GM18508 (cell line): Measurements from ENCODE around the gene FCF1.

Experiments
- ATAC-seq: cut with Tn5 transposase; IDR thresholded peaks from one replicate; pipeline ENCODE4 v1.9.1; 2021; ENCODE audit warnings: moderate number of reproducible peaks; ENCODE audit not compliant: insufficient read depth, unreplicated experiment

The FCF1 gene

GRCh38 chr14:74762917-74763802, 50.2 kb downstream of the FCF1 start, which contains the start of gene YLPM1:
Gene YLPM1 (plus strand): TSS chr14:74763316. CDS start chr14:74763490, 174 bp downstream.
- peak; percentile 91 for ATAC-seq

GRCh38 chr14:74763803-74764531, 51.0 kb downstream of the FCF1 start:
- ATAC-seq: no peak

GRCh38 chr14:74765721-74766120, 52.8 kb downstream of the FCF1 start:
- no peak for ATAC-seq

GRCh38 chr14:74771399-74771798, 58.5 kb downstream of the FCF1 start:
- ATAC-seq: no peak

GRCh38 chr14:74784634-74785033, 71.7 kb downstream of the FCF1 start:
- no peak for ATAC-seq

- ATAC-seq: no peak
Measured at GRCh38 chr14:74785056-74785613, 72.2 kb downstream of the FCF1 start.

- no peak for ATAC-seq
Measured at GRCh38 chr14:74786796-74787315, 73.9 kb downstream of the FCF1 start.
